GM23338 (cell line): ENCODE data around the gene PPP1R9A. TPM values are rescaled to one million over a fixed set of nuclear protein-coding genes. Genes with fewer than 3 reads are reported as not detected.

Source experiments
- ATAC-seq: fragments of 200-7000 bp; cut with Tn5 transposase; 3 replicates; pipeline ENCODE4 v1.9.1; 2020
- DNase-seq: peaks from one replicate; pipeline ENCODE4 v3.0.0-alpha.2; 2015; ENCODE audit warnings: low spot score
- H2AFZ ChIP-seq: fragments of 200-600 bp; sonication (generic); 2 replicates; pipeline ENCODE4 v1.8.0; 2016; ENCODE audit warnings: antibody characterized with exemption, mild to moderate bottlenecking, moderate library complexity
- H3F3A ChIP-seq: fragments of 200-600 bp; sonication (generic); replicated peaks from 2 replicates; pipeline ENCODE4 v1.8.0; 2017; ENCODE audit warnings: antibody characterized with exemption, mixed run types, low read depth
- H3K27ac ChIP-seq: fragments of 200-600 bp; sonication (generic); 2 replicates; pipeline ENCODE4 v1.6.1; 2016; ENCODE audit warnings: low read depth
- H3K27me3 ChIP-seq: fragments of 200-600 bp; sonication (generic); 2 replicates; pipeline ENCODE4 v1.8.0; 2016; ENCODE audit warnings: mild to moderate bottlenecking, mixed run types, moderate library complexity; ENCODE audit not compliant: insufficient read depth
- H3K36me3 ChIP-seq: fragments of 200-600 bp; sonication (generic); 2 replicates; pipeline ENCODE4 v1.8.0; 2016; ENCODE audit warnings: mild to moderate bottlenecking; ENCODE audit not compliant: insufficient read depth
- H3K4me1 ChIP-seq: fragments of 200-600 bp; sonication (generic); 2 replicates; pipeline ENCODE4 v1.8.0; 2016; ENCODE audit warnings: mild to moderate bottlenecking, moderate library complexity; ENCODE audit not compliant: insufficient read depth
- H3K4me2 ChIP-seq: fragments of 200-600 bp; sonication (generic); 2 replicates; pipeline ENCODE4 v1.7.1; 2017; ENCODE audit warnings: mixed run types
- H3K4me3 ChIP-seq: fragments of 200-600 bp; sonication (generic); 2 replicates; pipeline ENCODE4 v1.6.1; 2016; ENCODE audit warnings: mixed run types
- H3K79me2 ChIP-seq: fragments of 200-600 bp; sonication (generic); replicated peaks from 2 replicates; pipeline ENCODE4 v1.8.0; 2017; ENCODE audit warnings: mild to moderate bottlenecking; ENCODE audit not compliant: insufficient read depth
- H3K9me2 ChIP-seq: fragments of 200-600 bp; sonication (generic); 2 replicates; pipeline ENCODE4 v1.8.0; 2017; ENCODE audit not compliant: insufficient read depth
- H4K20me1 ChIP-seq: fragments of 200-600 bp; sonication (generic); replicated peaks from 2 replicates; pipeline ENCODE4 v1.8.0; 2017; ENCODE audit warnings: mild to moderate bottlenecking; ENCODE audit not compliant: insufficient read depth
- H3K27ac Mint-ChIP-seq: 2 replicates; pipeline ENCODE4 v1.8.0; 2020; ENCODE audit warnings: inconsistent platforms, mild to moderate bottlenecking, moderate library complexity, mixed read lengths
- H3K27me3 Mint-ChIP-seq: 3 replicates; pipeline ENCODE4 v1.8.0; 2022; ENCODE audit warnings: low read depth, mild to moderate bottlenecking, moderate library complexity, mixed read lengths, inconsistent platforms; ENCODE audit not compliant: insufficient read depth, poor library complexity
- H3K36me3 Mint-ChIP-seq: 3 replicates; pipeline ENCODE4 v1.8.0; 2021; ENCODE audit warnings: low read depth, mild to moderate bottlenecking, inconsistent platforms, moderate library complexity, mixed read lengths
- H3K4me1 Mint-ChIP-seq: 3 replicates; pipeline ENCODE4 v1.8.0; 2020; ENCODE audit warnings: mild to moderate bottlenecking, inconsistent platforms, mixed read lengths
- H3K4me3 Mint-ChIP-seq: 3 replicates; pipeline ENCODE4 v1.8.0; 2021; ENCODE audit warnings: moderate library complexity, mild to moderate bottlenecking, inconsistent platforms, mixed read lengths
- H3K9me3 Mint-ChIP-seq: 3 replicates; pipeline ENCODE4 v1.8.0; 2020; ENCODE audit warnings: moderate library complexity, mild to moderate bottlenecking, inconsistent platforms, mixed read lengths
- EZH2 ChIP-seq: fragments of 200-600 bp; sonication (generic); IDR thresholded peaks from one replicate; pipeline ENCODE4 v1.8.0; 2017; ENCODE audit warnings: antibody characterized with exemption, mild to moderate bottlenecking, low read depth; ENCODE audit not compliant: unreplicated experiment
- EZH2phosphoT487 ChIP-seq: fragments of 200-600 bp; sonication (generic); IDR thresholded peaks from one replicate; pipeline ENCODE4 v1.8.1; 2018; ENCODE audit warnings: antibody characterized with exemption; ENCODE audit not compliant: unreplicated experiment
- NANOG ChIP-seq: IDR thresholded peaks from 2 replicates; pipeline ENCODE4 v1.6.1; 2016; ENCODE audit warnings: antibody characterized with exemption, borderline replicate concordance
- POLR2AphosphoS5 ChIP-seq: IDR thresholded peaks from 2 replicates; pipeline ENCODE4 v1.6.1; 2016; ENCODE audit warnings: antibody characterized with exemption, low read depth
- STAT1 ChIP-seq: IDR thresholded peaks from one replicate; pipeline ENCODE4 v1.6.1; 2016; ENCODE audit warnings: antibody characterized with exemption; ENCODE audit not compliant: unreplicated experiment
- ZNF114 ChIP-seq: fragments of 250-450 bp; sonication (Bioruptor Pico); IDR thresholded peaks from 2 replicates; pipeline ENCODE4 v1.5.0; 2020; ENCODE audit warnings: mild to moderate bottlenecking, moderate library complexity
- polyA plus RNA-seq: library from polyadenylated mRNA; unstranded; fragments of >200 nt; fragmentation: Nextera tagmentation; extraction: Ambion mirVana; gene quantifications from 2 replicates; pipeline ENCODE4 v1.2.1, GENCODE V29; 2016
- total RNA-seq: library from RNA; depleted of rRNA; stranded (reverse); fragments of >200 nt; shearing (Covaris generic); gene quantifications from 2 replicates; pipeline ENCODE4 v1.2.3, GENCODE V29; 2014
- TF ChIP-seq, protein P1 (sequence below): fragments of 250-450 bp; sonication (Bioruptor Pico); IDR thresholded peaks from 2 replicates; pipeline ENCODE4 v1.5.0; 2020; ENCODE audit warnings: mild to moderate bottlenecking, moderate library complexity
- TF ChIP-seq, protein P2 (sequence below), 2 experiments: fragments of 200-600 bp in 1 of 2; sonication (generic) in 1 of 2; conservative IDR thresholded peaks; 2 replicates each; pipeline versions ENCODE4 v1.5.1 to v1.6.1; 2016 to 2017; ENCODE audit warnings: antibody characterized with exemption in 2 of 2, low read depth in 2 of 2, mild to moderate bottlenecking in 2 of 2, moderate library complexity in 1 of 2
- TF ChIP-seq, protein P3 (sequence below): IDR thresholded peaks from 2 replicates; pipeline ENCODE4 v1.6.1; 2016; ENCODE audit warnings: antibody characterized with exemption

PPP1R9A gene
- total and polyA plus RNA-seq, 2 experiments from 2014 or later: 10.6 to 31.8 TPM

GRCh38 chr7:95250571-95250970 lies 343.2 kb downstream of the PPP1R9A start (continued):
- TF ChIP-seq, protein P1, sequence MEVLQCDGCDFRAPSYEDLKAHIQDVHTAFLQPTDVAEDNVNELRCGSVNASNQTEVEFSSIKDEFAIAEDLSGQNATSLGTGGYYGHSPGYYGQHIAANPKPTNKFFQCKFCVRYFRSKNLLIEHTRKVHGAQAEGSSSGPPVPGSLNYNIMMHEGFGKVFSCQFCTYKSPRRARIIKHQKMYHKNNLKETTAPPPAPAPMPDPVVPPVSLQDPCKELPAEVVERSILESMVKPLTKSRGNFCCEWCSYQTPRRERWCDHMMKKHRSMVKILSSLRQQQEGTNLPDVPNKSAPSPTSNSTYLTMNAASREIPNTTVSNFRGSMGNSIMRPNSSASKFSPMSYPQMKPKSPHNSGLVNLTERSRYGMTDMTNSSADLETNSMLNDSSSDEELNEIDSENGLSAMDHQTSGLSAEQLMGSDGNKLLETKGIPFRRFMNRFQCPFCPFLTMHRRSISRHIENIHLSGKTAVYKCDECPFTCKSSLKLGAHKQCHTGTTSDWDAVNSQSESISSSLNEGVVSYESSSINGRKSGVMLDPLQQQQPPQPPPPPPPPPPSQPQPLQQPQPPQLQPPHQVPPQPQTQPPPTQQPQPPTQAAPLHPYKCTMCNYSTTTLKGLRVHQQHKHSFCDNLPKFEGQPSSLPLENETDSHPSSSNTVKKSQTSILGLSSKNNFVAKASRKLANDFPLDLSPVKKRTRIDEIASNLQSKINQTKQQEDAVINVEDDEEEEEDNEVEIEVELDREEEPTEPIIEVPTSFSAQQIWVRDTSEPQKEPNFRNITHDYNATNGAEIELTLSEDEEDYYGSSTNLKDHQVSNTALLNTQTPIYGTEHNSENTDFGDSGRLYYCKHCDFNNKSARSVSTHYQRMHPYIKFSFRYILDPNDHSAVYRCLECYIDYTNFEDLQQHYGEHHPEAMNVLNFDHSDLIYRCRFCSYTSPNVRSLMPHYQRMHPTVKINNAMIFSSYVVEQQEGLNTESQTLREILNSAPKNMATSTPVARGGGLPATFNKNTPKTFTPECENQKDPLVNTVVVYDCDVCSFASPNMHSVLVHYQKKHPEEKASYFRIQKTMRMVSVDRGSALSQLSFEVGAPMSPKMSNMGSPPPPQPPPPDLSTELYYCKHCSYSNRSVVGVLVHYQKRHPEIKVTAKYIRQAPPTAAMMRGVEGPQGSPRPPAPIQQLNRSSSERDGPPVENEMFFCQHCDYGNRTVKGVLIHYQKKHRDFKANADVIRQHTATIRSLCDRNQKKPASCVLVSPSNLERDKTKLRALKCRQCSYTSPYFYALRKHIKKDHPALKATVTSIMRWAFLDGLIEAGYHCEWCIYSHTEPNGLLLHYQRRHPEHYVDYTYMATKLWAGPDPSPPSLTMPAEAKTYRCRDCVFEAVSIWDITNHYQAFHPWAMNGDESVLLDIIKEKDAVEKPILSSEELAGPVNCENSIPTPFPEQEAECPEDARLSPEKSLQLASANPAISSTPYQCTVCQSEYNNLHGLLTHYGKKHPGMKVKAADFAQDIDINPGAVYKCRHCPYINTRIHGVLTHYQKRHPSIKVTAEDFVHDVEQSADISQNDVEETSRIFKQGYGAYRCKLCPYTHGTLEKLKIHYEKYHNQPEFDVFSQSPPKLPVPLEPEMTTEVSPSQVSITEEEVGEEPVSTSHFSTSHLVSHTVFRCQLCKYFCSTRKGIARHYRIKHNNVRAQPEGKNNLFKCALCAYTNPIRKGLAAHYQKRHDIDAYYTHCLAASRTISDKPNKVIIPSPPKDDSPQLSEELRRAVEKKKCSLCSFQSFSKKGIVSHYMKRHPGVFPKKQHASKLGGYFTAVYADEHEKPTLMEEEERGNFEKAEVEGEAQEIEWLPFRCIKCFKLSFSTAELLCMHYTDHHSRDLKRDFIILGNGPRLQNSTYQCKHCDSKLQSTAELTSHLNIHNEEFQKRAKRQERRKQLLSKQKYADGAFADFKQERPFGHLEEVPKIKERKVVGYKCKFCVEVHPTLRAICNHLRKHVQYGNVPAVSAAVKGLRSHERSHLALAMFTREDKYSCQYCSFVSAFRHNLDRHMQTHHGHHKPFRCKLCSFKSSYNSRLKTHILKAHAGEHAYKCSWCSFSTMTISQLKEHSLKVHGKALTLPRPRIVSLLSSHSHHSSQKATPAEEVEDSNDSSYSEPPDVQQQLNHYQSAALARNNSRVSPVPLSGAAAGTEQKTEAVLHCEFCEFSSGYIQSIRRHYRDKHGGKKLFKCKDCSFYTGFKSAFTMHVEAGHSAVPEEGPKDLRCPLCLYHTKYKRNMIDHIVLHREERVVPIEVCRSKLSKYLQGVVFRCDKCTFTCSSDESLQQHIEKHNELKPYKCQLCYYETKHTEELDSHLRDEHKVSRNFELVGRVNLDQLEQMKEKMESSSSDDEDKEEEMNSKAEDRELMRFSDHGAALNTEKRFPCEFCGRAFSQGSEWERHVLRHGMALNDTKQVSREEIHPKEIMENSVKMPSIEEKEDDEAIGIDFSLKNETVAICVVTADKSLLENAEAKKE (CRISPR knock-in tag): no peak

- Histone ChIP-seq H3K9me2 (no peaks in the 10 kb centered on the region), H3K4me3 (no peak overlapping the region), H3K27me3 (no peaks in the 10 kb centered on the region), H3K4me2 (no peak overlapping the region), H3K36me3 (no peaks in the 10 kb centered on the region), H2AFZ (no peak overlapping the region), H4K20me1 (no peaks in the 10 kb centered on the region), H3K79me2 (no peaks in the 10 kb centered on the region), H3F3A (no peaks in the 10 kb centered on the region), H3K27ac (no peak overlapping the region), H3K4me1 (no peaks in the 10 kb centered on the region; the same call in 1 of the 2 replicates)
- peaks cover 5% of the 10 kb centered on the region; the same call in 1 of the 3 replicates for H3K36me3 Mint-ChIP-seq
- no peak overlapping the region for H3K4me3 Mint-ChIP-seq
- DNase-seq: no peak
- ATAC-seq: no peak
- H3K27ac Mint-ChIP-seq: no peak overlapping the region
- H3K4me1 Mint-ChIP-seq: peaks cover 8% of the 10 kb centered on the region
- no peaks in the 10 kb centered on the region for H3K9me3 Mint-ChIP-seq
- H3K27me3 Mint-ChIP-seq: no peaks in the 10 kb centered on the region
- TF ChIP-seq NANOG (no peak), ZNF114 (CRISPR knock-in tag) (no peak), EZH2phosphoT487 (no peak), EZH2 (no peak), STAT1 (no peak), POLR2AphosphoS5 (no peak)
- TF ChIP-seq, protein P2, sequence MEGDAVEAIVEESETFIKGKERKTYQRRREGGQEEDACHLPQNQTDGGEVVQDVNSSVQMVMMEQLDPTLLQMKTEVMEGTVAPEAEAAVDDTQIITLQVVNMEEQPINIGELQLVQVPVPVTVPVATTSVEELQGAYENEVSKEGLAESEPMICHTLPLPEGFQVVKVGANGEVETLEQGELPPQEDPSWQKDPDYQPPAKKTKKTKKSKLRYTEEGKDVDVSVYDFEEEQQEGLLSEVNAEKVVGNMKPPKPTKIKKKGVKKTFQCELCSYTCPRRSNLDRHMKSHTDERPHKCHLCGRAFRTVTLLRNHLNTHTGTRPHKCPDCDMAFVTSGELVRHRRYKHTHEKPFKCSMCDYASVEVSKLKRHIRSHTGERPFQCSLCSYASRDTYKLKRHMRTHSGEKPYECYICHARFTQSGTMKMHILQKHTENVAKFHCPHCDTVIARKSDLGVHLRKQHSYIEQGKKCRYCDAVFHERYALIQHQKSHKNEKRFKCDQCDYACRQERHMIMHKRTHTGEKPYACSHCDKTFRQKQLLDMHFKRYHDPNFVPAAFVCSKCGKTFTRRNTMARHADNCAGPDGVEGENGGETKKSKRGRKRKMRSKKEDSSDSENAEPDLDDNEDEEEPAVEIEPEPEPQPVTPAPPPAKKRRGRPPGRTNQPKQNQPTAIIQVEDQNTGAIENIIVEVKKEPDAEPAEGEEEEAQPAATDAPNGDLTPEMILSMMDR (conservative IDR thresholded peaks at IDR 0.05; ENCODE audit: low read depth in 2 of 2): no peak
- TF ChIP-seq, protein P3, sequence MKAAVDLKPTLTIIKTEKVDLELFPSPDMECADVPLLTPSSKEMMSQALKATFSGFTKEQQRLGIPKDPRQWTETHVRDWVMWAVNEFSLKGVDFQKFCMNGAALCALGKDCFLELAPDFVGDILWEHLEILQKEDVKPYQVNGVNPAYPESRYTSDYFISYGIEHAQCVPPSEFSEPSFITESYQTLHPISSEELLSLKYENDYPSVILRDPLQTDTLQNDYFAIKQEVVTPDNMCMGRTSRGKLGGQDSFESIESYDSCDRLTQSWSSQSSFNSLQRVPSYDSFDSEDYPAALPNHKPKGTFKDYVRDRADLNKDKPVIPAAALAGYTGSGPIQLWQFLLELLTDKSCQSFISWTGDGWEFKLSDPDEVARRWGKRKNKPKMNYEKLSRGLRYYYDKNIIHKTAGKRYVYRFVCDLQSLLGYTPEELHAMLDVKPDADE: no peak
Observed at GRCh38 chr7:95251966-95252365, 344.6 kb downstream of the PPP1R9A start.
